Measurements from ENCODE around the gene USP25.

USP25 gene

DNA sequence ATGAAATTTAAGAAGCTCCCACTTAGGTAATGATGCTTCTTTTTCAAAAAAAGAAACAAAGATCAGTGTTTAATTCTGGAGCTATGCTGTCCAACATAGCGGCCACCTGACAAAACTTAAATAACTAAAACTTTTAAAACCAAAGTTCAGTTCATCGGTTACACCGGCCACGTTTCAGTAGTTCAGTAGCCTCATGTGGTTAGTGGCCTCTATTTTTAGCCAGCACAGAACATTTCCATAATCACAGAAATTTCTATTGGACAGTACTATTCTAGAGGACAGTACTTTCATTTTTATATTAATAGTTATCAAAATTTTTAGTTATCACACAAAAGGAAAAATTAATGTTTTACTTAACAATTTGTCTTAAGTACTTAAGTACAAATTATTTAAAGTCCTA, 141.0 kb downstream of the USP25 start:
- DNase-seq = no peak

DNA sequence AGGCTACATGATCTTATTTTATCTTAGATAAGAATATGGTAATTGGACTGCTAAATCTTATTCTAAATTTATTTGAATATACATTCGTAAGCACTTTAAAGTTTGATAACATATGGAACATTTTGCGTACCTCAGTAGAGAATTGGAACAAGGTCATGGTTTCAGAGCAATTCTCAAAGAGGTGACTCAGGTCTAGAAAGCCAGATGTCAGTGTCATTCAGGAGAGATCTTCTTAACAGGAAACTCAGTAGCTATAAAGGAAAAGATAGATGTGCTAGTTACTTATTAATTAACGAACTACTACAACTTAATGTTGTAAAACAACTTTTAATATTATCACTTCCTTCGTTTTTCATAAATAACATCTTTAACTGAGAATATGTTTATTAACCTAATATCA, 142.5 kb downstream of the USP25 start:
- no peak for DNase-seq

DNA sequence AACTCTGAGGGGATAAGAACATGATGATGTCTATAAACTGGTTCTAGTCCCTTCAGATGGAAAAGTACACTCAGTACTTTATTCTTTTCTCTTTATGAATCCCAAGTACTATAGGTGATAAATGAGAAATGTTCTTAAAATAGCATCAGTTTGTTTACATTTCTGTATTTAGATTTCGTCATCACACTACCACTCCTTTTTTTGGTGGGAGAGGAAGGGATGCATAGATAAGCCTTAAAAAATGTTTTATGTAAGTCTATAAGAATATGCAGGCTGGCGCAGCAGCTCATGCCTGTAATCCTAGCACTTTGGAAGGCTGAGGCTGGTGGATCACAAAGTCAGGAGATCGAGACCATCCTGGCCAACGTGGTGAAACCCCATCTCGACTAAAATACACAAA, 144.8 kb downstream of the USP25 start:
- DNase-seq = no peak

DNA sequence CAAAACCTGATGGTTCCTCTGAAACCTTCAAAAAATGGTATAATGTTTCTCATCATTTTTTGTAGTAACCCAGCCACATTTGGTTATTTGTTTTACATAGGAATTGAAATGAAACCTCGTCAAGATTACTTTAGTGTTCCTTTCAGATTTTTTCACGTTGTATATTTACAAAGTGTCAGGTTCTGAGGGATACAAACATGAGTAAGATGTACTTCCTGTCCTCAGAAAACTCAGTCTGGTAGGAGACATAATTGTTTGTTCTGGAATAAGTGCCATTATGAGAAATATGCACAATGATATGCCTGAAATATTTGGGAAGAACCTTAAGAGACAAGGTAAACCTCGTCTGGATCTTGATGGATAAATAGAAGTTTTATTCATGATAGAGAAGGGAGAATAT, 145.5 kb downstream of the USP25 start:
- DNase-seq = no peak

DNA sequence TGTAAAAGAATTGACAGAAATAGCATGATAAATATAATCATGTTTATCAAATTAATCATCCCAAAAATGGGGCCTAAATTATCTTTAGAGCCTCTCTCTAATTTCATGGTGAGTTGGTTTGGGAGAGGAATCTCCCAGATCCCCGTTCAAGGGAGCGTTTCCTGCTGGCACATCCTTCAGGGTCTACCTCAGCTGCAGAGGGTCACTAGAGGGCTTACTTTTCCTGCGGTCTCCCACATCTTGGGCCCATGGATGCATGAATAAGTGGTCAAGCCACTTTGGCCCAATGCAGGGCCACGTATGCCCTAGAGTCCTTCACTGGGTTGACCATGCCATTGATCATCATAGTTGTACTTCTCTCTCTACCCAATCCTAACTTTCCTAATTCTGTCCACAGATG, 164.1 kb downstream of the USP25 start:
- no peak for DNase-seq

DNA sequence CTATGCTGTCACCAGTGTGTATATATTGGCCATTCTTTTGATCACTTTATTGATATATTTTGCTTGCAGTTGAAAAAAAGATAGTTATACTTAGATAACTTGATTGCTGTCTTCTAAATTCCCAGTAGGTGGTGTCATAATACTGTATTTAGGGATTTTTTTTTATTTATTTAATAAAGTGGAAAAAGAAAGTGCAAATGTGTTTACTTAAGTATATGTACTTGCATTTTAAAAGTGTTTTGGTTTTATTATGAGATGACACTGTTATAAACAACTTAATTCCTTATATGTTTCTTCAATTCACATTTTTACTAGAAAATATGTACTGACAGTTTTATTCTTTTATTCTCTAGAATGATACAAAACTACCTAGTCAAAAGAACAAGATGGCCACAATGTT, 164.8 kb downstream of the USP25 start:
- no peak for DNase-seq

DNA sequence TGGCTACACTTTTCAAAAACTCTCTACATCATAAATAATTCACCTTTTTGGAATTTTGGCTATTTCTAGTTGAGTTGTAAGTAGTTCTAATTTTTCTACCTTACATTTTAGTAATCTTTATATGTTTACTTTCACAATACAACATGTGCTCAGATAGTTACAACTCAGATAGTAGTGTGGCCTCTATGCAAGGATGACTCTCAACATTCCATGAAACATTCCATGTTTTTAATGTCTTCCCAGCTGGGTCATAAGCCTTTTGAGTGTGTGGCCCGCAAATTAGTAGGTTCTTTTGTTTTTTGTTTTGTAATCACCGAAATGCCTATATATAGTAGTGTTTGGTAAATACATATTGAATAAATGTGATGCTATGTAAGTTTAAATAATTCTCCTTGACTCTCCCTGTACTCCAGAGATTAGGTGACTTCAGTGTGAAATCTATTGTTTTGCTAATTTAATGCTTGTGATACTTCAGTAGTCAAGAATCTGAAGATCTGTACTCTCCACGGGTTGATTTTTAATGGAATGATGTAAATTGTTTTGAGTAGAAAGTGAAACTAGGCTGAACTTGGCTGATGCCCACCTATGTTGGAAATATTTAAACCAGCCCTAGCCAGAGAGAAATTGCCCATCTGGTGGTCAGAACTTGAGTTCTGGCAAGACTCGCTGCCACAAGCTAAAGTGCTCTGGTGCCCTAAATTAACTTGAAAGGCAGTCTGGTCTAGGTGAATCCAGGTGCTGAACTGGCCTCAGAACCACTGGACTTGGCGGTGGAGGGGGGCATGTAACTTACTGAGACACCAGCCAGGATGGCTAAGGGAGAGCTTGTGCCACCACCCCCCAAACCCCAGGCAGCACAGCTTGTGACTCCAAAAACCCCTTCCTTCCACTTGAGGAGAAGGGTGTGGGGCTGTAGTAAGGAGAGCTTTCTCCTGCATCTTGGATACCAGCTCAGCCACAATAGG, 165.6 kb downstream of the USP25 start:
- DNase-seq = no peak

DNA sequence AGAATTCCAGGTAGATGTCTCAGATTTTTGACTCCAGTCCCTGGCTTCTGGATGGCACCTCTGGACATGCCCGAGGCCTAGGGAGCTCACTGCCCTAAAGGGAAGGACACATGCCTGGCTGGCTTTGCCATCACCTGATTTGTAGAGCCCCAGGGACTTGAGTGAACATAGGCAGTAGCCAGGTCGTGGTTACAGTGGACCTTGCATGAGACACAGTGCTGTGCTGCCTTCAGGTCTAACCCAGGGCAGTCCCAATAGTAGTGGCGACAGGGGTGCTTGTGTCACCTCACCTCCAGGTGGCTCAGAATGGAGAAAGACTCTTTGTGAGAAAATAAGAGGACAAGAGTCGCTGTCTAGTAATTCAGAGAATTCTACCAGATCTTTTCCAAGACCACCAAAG, 166.7 kb downstream of the USP25 start:
- no peak for DNase-seq

DNA sequence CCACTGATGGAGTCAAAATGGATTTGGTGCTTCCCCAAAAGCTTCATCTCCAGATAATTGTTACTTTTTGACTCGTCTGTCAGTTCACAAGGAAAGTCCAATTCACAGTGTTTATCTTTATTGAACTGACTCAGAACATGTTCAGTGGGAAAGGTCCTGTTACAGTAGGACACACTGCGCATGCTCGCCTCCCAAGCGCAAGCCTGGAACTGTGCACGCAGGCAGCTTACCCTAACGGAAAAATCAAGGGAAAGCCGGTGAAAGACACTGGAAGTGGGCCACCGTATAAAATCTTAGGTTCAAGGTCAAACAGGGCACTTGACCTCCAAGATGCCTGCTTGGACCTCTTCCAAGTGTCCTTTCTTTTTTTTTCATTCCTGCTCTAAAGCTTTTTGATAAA, 174.6 kb downstream of the USP25 start:
- no peak for DNase-seq

DNA sequence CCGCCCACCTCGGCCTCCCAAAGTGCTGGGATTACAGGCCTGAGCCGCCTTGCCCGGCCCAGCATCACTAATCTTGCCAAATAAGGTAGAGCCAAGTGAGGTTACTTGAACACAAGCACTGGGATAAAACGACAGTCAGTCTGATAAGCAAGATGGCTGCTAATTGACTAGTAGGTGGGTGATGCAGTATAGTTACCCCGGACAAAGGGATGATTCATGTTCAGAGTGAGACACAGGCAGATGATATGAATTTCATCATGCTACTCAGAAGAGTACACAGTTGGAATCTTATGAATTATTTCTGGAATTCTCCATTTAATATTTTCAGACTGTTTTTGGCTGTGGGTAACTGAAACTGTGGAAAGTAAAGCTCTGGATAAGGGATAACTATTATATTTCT, 178.4 kb downstream of the USP25 start:
- no peak for DNase-seq

DNA sequence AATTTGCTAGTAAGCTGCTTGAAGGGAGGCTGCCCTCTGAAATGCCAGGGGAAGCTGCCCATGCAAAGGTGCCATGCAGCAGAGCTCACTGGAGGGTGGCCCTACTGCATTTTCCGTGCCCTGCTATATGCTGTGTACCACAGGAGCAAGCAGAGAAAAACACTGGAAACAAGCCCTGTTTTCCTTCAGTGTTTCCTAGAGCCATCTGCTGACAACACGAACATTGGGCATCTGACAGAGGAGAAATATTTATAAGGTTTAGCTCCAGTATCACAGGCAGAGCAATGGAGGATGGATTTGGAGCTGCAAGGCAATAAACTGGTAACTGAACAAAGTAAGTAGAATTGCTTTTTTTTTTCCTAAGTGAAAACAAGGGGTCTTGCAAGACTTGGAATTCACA, 198.4 kb downstream of the USP25 start:
- no peak for DNase-seq

DNA sequence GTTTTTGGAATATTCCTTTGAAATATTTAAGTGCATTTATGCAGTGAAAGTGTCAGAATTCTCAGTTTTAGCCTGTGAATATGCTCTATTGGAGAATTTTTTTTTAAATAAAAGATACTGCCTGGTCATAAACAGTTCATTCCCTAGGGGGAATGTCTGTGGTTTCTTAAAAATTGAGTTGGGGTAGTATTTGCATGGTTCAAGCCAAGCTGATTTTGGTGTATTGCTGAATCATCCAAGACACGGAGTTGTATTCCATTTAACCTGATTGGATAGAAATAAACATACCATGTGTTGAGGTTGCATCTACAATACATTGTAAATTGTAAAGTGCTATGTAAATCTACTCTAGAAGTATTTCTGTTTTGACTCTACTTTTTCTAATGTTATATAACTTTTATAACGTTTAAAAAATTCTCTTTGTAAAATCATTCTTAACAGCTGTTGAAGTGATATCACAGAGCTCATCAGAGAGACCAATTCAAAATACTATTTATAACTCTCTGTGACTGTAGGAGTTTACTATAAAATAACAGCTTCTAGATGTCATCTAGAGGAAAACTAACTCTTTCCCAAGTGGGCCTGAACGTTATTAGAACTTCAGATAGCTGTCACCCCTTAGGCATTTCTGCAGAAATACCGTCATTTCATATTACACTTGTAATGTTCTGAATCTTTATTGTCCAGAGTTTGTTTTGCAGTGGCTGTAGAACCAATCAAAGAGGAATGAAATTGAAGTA, 199.1 kb downstream of the USP25 start:
- no peak for DNase-seq

DNA sequence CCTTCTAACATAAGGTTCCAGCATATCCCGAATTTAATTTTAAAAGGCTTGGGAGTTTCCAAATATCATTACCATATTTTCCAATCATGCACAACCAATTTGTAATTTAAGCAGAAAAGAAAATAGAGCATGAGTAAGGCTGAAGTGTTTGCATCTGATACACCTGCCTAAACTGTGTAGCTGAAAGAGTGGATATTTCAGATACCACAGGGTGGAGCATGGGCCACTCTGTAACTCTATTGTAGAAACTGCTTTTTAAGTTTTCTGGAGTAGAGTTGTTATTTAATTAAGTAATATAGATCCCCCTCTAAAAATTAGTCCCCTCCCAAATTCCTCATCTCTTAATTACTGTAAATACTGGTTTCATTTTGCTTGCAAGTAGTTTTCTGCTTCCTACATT, 199.8 kb downstream of the USP25 start:
- no peak for DNase-seq
